A549 (cell line): ENCODE results near the gene MRFAP1. TPM values are rescaled to one million over a fixed set of nuclear protein-coding genes. Genes with fewer than 3 reads are reported as not detected.

Experiments
- ATAC-seq, 2 experiments: fragments of 200-7000 bp in 1 of 2; fragments of >200 bp in 1 of 2; cut with Nextera tagmentation in 1 of 2; cut with Tn5 transposase in 1 of 2; 3 replicates each; pipeline versions ENCODE4 v1.8.0 to v1.9.1; 2018 to 2020; ENCODE audit warnings: mild to moderate bottlenecking in 1 of 2, moderate library complexity in 1 of 2
- CTCF ChIA-PET: fragments of 300-600 bp; sonication (Branson Sonifier 250); formaldehyde crosslinking; extraction: SDS; loops from one replicate; lab custom pipeline; 2021; ENCODE audit warnings: antibody characterized with exemption, inconsistent platforms; lab: Yijun Ruan, JAX
- POLR2A ChIA-PET: fragments of 350-600 bp; formaldehyde crosslinking; extraction: SDS; loops from one replicate; lab custom pipeline; 2021; ENCODE audit warnings: antibody characterized with exemption, inconsistent platforms; lab: Yijun Ruan, JAX
- DNase-seq, 2 experiments: peaks; one replicate each; pipeline versions ENCODE4 v3.0.0 to v3.0.0-alpha.2; 2011 to 2016; ENCODE audit warnings: low read depth in 1 of 2, low spot score in 1 of 2
- FAIRE-seq: peaks from 2 replicates; lab custom pipeline; 2011; peaks lifted over from hg19 to GRCh38; lab: Jason Lieb, UNC
- H3K27ac ChIP-seq, 2 experiments: fragments of >200 bp; sonication (Bioruptor Twin); formaldehyde crosslinking; 3 replicates each; pipeline ENCODE4 v1.5.1; 2016 to 2017
- H3K4me1 ChIP-seq: fragments of >200 bp; sonication (Bioruptor Twin); formaldehyde crosslinking; 3 replicates; pipeline ENCODE4 v1.6.1; 2016
- H3K4me2 ChIP-seq: fragments of >200 bp; sonication (Bioruptor Twin); formaldehyde crosslinking; 3 replicates; pipeline ENCODE4 v1.6.1; 2016
- H3K4me3 ChIP-seq: fragments of >200 bp; sonication (Bioruptor Twin); formaldehyde crosslinking; 3 replicates; pipeline ENCODE4 v1.5.1; 2016
- H3K9me3 ChIP-seq: fragments of >200 bp; sonication (Bioruptor Twin); formaldehyde crosslinking; 3 replicates; pipeline ENCODE4 v1.6.1; 2016
- ATOH8 ChIP-seq: fragments of 250-450 bp; sonication (Bioruptor Pico); IDR thresholded peaks from 2 replicates; pipeline ENCODE4 v1.5.0; 2020; ENCODE audit warnings: low read depth, mild to moderate bottlenecking, moderate library complexity
- CEBPB ChIP-seq, 2 experiments: fragments of >200 bp in 1 of 2; sonication (Bioruptor Twin) in 1 of 2; formaldehyde crosslinking in 1 of 2; IDR thresholded peaks; 2 replicates each; pipeline ENCODE4 v1.6.1; 2012 to 2016
- EHMT2 ChIP-seq: fragments of 200-600 bp; sonication (generic); IDR thresholded peaks from 2 replicates; pipeline ENCODE4 v1.6.1; 2016; ENCODE audit warnings: antibody characterized with exemption, low read depth, mild to moderate bottlenecking, moderate library complexity
- EP300 ChIP-seq, 2 experiments: fragments of >200 bp; sonication (Bioruptor Twin); formaldehyde crosslinking; IDR thresholded peaks; 2 replicates in 1 of 2; 3 replicates in 1 of 2; pipeline ENCODE4 v1.6.1; 2016 to 2017
- ESRRA ChIP-seq: fragments of 150-350 bp; IDR thresholded peaks from 2 replicates; pipeline ENCODE4 v1.6.1; 2014; ENCODE audit warnings: mild to moderate bottlenecking, low read length, borderline replicate concordance
- FOXS1 ChIP-seq: fragments of 250-450 bp; sonication (Bioruptor Pico); IDR thresholded peaks from 2 replicates; pipeline ENCODE4 v1.5.0; 2020; ENCODE audit warnings: mild to moderate bottlenecking, moderate library complexity
- GATA3 ChIP-seq: IDR thresholded peaks from 2 replicates; pipeline ENCODE4 v1.6.1; 2012; ENCODE audit warnings: borderline replicate concordance
- HOXB13 ChIP-seq: fragments of 250-450 bp; sonication (Bioruptor Pico); IDR thresholded peaks from 2 replicates; pipeline ENCODE4 v1.5.0; 2020; ENCODE audit warnings: low read depth, mild to moderate bottlenecking, moderate library complexity
- MAX ChIP-seq: IDR thresholded peaks from 2 replicates; pipeline ENCODE4 v1.6.1; 2012
- MAZ ChIP-seq: fragments of 150-350 bp; IDR thresholded peaks from 2 replicates; pipeline ENCODE4 v1.6.1; 2014; ENCODE audit warnings: antibody characterized with exemption, low read depth, low read length, borderline replicate concordance
- MYC ChIP-seq: IDR thresholded peaks from 2 replicates; pipeline ENCODE4 v1.6.1; 2012; ENCODE audit warnings: mild to moderate bottlenecking, inconsistent platforms, low read length, improper control_type of control experiment, borderline replicate concordance
- PBX3 ChIP-seq: IDR thresholded peaks from 2 replicates; pipeline ENCODE4 v1.6.1; 2012
- RARB ChIP-seq: fragments of 250-450 bp; sonication (Bioruptor Pico); IDR thresholded peaks from 2 replicates; pipeline ENCODE4 v1.8.0; 2021; ENCODE audit warnings: mild to moderate bottlenecking, moderate library complexity
- RCOR1 ChIP-seq: fragments of 150-350 bp; IDR thresholded peaks from 2 replicates; pipeline ENCODE4 v1.6.1; 2014; ENCODE audit warnings: antibody characterized with exemption, low read length, low read depth
- REST ChIP-seq: fragments of 200-600 bp; sonication (generic); IDR thresholded peaks from 2 replicates; pipeline ENCODE4 v1.6.1; 2016; ENCODE audit warnings: antibody characterized with exemption, mild to moderate bottlenecking, moderate library complexity
- SMC3 ChIP-seq: fragments of >200 bp; sonication (Bioruptor Twin); formaldehyde crosslinking; IDR thresholded peaks from 3 replicates; pipeline ENCODE4 v1.6.1; 2018; ENCODE audit warnings: inconsistent platforms
- ZFP36 ChIP-seq: fragments of 450-650 bp; IDR thresholded peaks from 2 replicates; pipeline ENCODE4 v1.6.1; 2014; ENCODE audit warnings: borderline replicate concordance; ENCODE audit not compliant: partially characterized antibody
- ZSCAN20 ChIP-seq: fragments of 250-450 bp; sonication (Bioruptor Pico); IDR thresholded peaks from 2 replicates; pipeline ENCODE4 v1.8.0; 2022; ENCODE audit warnings: mild to moderate bottlenecking, moderate library complexity
- WGBS: methylation state at CpG from one replicate; pipeline ENCODE4 v1.1.6; 2017; ENCODE audit errors: missing lambda C conversion rate; 5-methylcytosine and 5-hydroxymethylcytosine counted together
- polyA plus RNA-seq, 4 experiments: library from polyadenylated mRNA; depleted of rRNA in 3 of 4; stranded (reverse); fragments of >200 nt; fragmentation: RNase III in 1 of 4; extraction: RNeasy Plus Mini Kit Qiagen cat#74134 plus additional on column Dnase treatment in 1 of 4; gene quantifications; 2 replicates in 3 of 4; 3 replicates in 1 of 4; pipeline ENCODE4 v1.2.3, GENCODE V29; 2011 to 2017

MRFAP1 gene
- polyA plus RNA-seq, 2 of the 4 experiments (the other 2 are of a cell fraction) = 272 to 304 TPM

GRCh38 chr4:6655924-6656323, 15.4 kb downstream of the MRFAP1 start:
- Histone ChIP-seq H3K4me3 (no peak overlapping the region), H3K9me3 (no peaks in the 10 kb centered on the region), H3K4me1 (no peaks in the 10 kb centered on the region), H3K4me2 (no peak overlapping the region), H3K27ac (no peak overlapping the region)
- FAIRE-seq (no peak), DNase-seq (no peak), ATAC-seq (no peak)
- CTCF ChIA-PET = interaction anchor here (0.6 kb wide), 1 partner anchor 22 kb away, joined by 3 read pairs; no protein-coding TSS in a partner anchor
- POLR2A ChIA-PET = interaction anchor here (0.9 kb wide), 1 partner anchor 18 kb away, joined by 3 read pairs; a partner anchor contains a TSS
- WGBS = 65% methylated on average over 2 of the region's 5 CpGs
- no peak for TF ChIP-seq MAZ
- TF ChIP-seq HOXB13 (CRISPR knock-in tag) = no peak
- no peak for TF ChIP-seq CEBPB (IDR thresholded peaks at IDR 0.05)
- no peak for TF ChIP-seq REST
- TF ChIP-seq GATA3 = no peak
- no peak for TF ChIP-seq ATOH8
- TF ChIP-seq ZFP36 = no peak
- no peak for TF ChIP-seq RCOR1
- TF ChIP-seq MAX = no peak

GRCh38 chr4:6657242-6658208, 17.0 kb downstream of the MRFAP1 start:
- CTCF ChIA-PET = no interaction called here
- Histone ChIP-seq H3K4me3 (no peak overlapping the region), H3K4me1 (no peaks in the 10 kb centered on the region), H3K4me2 (no peak overlapping the region)
- ATAC-seq = no peak
- no peak for FAIRE-seq
- DNase-seq = no peak
- 83% methylated on average over 54 of the region's 65 CpGs for WGBS
- no peak for TF ChIP-seq EHMT2
- TF ChIP-seq ZSCAN20 (CRISPR knock-in tag) = no peak
- TF ChIP-seq SMC3 = no peak
- no peak for TF ChIP-seq ZFP36
- no peak for TF ChIP-seq MAZ
- TF ChIP-seq ESRRA = no peak
- TF ChIP-seq, all 56 proteins: peak for 0
- Histone ChIP-seq H3K9me3 (no peaks in the 10 kb centered on the region), H3K27ac (no peak overlapping the region)
- POLR2A ChIA-PET = no interaction called here

- Histone ChIP-seq H3K4me2 (no peak overlapping the region), H3K4me1 (no peaks in the 10 kb centered on the region), H3K4me3 (no peak overlapping the region), H3K9me3 (no peaks in the 10 kb centered on the region), H3K27ac (no peak overlapping the region)
- WGBS = 91% methylated on average over 5 of the region's 7 CpGs
- POLR2A ChIA-PET = no interaction called here
- ATAC-seq (no peak), FAIRE-seq (no peak), DNase-seq (no peak)
- CTCF ChIA-PET = interaction anchor here (0.6 kb wide), 1 partner anchor 18 kb away, joined by 3 read pairs; the partner anchor contains the start of gene MRFAP1
- TF ChIP-seq EP300 (IDR thresholded peaks at IDR 0.05) = no peak
- no peak for TF ChIP-seq MYC
- no peak for TF ChIP-seq FOXS1 (CRISPR knock-in tag)
- no peak for TF ChIP-seq RARB (CRISPR knock-in tag)
- no peak for TF ChIP-seq ZFP36
- TF ChIP-seq PBX3 = no peak
- TF ChIP-seq SMC3 = no peak
- no peak for TF ChIP-seq GATA3
These were observed 17.7 kb downstream of the MRFAP1 start for GRCh38 chr4:6658209-6658595.
